Stimulated activated CD8-positive, alpha-beta memory T cell treated with anti-CD3 and anti-CD28 coated beads, Interleukin-2, amount 100 ng/mL, for 1 hour (primary cell): Measurements from ENCODE around the gene MAPK4.

Experiments used
- DNase-seq, 2 donors: peaks; one replicate each; pipeline ENCODE4 v3.0.0-alpha.2; 2020; ENCODE audit warnings: low read depth in 2 of 2

MAPK4 gene

GRCh38 chr18:50719471-50720324 lies 159.8 kb downstream of the MAPK4 start:
- no peak for DNase-seq

- no peak for DNase-seq
Observed at GRCh38 chr18:50720325-50720674, 160.4 kb downstream of the MAPK4 start.

GRCh38 chr18:50721006-50721405 lies 161.1 kb downstream of the MAPK4 start:
- no peak for DNase-seq

- no peak for DNase-seq
Observed at GRCh38 chr18:50721451-50722120, 161.7 kb downstream of the MAPK4 start.

- no peak for DNase-seq
Observed at GRCh38 chr18:50722311-50722710, 162.4 kb downstream of the MAPK4 start.

- DNase-seq: no peak
Observed at GRCh38 chr18:50724751-50725151, 164.9 kb downstream of the MAPK4 start.

GRCh38 chr18:50726960-50727589 lies 167.2 kb downstream of the MAPK4 start:
- DNase-seq: no peak

- DNase-seq: no peak
Observed at GRCh38 chr18:50727721-50728471, 168.0 kb downstream of the MAPK4 start.

GRCh38 chr18:50729376-50729775 lies 169.5 kb downstream of the MAPK4 start:
- no peak for DNase-seq

- no peak for DNase-seq
Observed at GRCh38 chr18:50729986-50730385, 170.1 kb downstream of the MAPK4 start.

GRCh38 chr18:50734342-50734741 lies 174.5 kb downstream of the MAPK4 start:
- DNase-seq: no peak

GRCh38 chr18:50734886-50735285 lies 175.0 kb downstream of the MAPK4 start:
- no peak for DNase-seq

- no peak for DNase-seq
Observed at GRCh38 chr18:50737127-50737526, 177.2 kb downstream of the MAPK4 start.

- DNase-seq: no peak
Observed at GRCh38 chr18:50738098-50738757, 178.3 kb downstream of the MAPK4 start.

- no peak for DNase-seq
Observed at GRCh38 chr18:50742952-50743351, 183.1 kb downstream of the MAPK4 start.

GRCh38 chr18:50744253-50744652 lies 184.4 kb downstream of the MAPK4 start:
- DNase-seq: no peak

GRCh38 chr18:50745945-50746344 lies 186.1 kb downstream of the MAPK4 start:
- no peak for DNase-seq

GRCh38 chr18:50747849-50748242 lies 188.0 kb downstream of the MAPK4 start:
- no peak for DNase-seq

GRCh38 chr18:50748243-50749229 lies 188.6 kb downstream of the MAPK4 start:
- no peak for DNase-seq

- no peak for DNase-seq
Observed at GRCh38 chr18:50749421-50749820, 189.5 kb downstream of the MAPK4 start.
